ENCODE results near the gene THAP4. TPM values are rescaled to one million over a fixed set of nuclear protein-coding genes. Genes with fewer than 3 reads are reported as not detected.

The THAP4 gene
- total RNA-seq, 1 donor from 2014 or later = 46.0 TPM

- Mint-ChIP-seq H3K27me3 (ENCODE audit: low read depth, unreplicated experiment) (no peaks in the 10 kb centered on the region), H3K4me1 (ENCODE audit: low read depth, unreplicated experiment) (peaks cover 4% of the 10 kb centered on the region), H3K27ac (ENCODE audit: unreplicated experiment) (no peak overlapping the region), H3K36me3 (ENCODE audit: low read depth, unreplicated experiment) (peaks cover 5% of the 10 kb centered on the region), H3K4me3 (ENCODE audit: unreplicated experiment) (no peak overlapping the region), H3K9me3 (ENCODE audit: unreplicated experiment) (no peaks in the 10 kb centered on the region)
- H3K36me3 ChIP-seq (ENCODE audit: insufficient read depth, low read length) = no peaks in the 10 kb centered on the region
- peaks cover 78% of the 10 kb centered on the region for H4K20me1 ChIP-seq (ENCODE audit: insufficient read depth, low read length)
- H3K4me1 ChIP-seq (ENCODE audit: insufficient read depth, low read length) = peaks cover 16% of the 10 kb centered on the region
- H3K27ac ChIP-seq (ENCODE audit: low read depth, low read length) = no peak overlapping the region
- no peak for DNase-seq (ENCODE audit: low read depth)
- FAIRE-seq = no peak
- no peak overlapping the region for H3K9ac ChIP-seq (ENCODE audit: low read length)
- TF ChIP-seq, protein P1, sequence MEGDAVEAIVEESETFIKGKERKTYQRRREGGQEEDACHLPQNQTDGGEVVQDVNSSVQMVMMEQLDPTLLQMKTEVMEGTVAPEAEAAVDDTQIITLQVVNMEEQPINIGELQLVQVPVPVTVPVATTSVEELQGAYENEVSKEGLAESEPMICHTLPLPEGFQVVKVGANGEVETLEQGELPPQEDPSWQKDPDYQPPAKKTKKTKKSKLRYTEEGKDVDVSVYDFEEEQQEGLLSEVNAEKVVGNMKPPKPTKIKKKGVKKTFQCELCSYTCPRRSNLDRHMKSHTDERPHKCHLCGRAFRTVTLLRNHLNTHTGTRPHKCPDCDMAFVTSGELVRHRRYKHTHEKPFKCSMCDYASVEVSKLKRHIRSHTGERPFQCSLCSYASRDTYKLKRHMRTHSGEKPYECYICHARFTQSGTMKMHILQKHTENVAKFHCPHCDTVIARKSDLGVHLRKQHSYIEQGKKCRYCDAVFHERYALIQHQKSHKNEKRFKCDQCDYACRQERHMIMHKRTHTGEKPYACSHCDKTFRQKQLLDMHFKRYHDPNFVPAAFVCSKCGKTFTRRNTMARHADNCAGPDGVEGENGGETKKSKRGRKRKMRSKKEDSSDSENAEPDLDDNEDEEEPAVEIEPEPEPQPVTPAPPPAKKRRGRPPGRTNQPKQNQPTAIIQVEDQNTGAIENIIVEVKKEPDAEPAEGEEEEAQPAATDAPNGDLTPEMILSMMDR (IDR thresholded peaks at IDR 0.05; ENCODE audit: insufficient read depth, low read depth, low read length) = no peak
- TF ChIP-seq EZH2 (IDR thresholded peaks at IDR 0.05; ENCODE audit: insufficient read depth, low read length) = no peak
- H2AFZ ChIP-seq (ENCODE audit: low read depth, low read length) = no peak overlapping the region
- no peak overlapping the region for H3K4me3 ChIP-seq (ENCODE audit: insufficient read depth, low read depth, low read length)
- H3K79me2 ChIP-seq (ENCODE audit: insufficient read depth, low read length) = peaks cover 50% of the 10 kb centered on the region
- no peak overlapping the region for H3K4me2 ChIP-seq (ENCODE audit: low read length)
- H3K9me3 ChIP-seq (ENCODE audit: insufficient read depth, low read depth, low read length) = no peaks in the 10 kb centered on the region
- H3K27me3 ChIP-seq (ENCODE audit: insufficient read depth, low read length) = no peaks in the 10 kb centered on the region
Observed at GRCh38 chr2:241565411-241565810, 71.5 kb downstream of the THAP4 start.

- Mint-ChIP-seq H3K9me3 (ENCODE audit: unreplicated experiment) (no peaks in the 10 kb centered on the region), H3K36me3 (ENCODE audit: low read depth, unreplicated experiment) (peaks cover 5% of the 10 kb centered on the region), H3K27ac (ENCODE audit: unreplicated experiment) (no peak overlapping the region), H3K4me3 (ENCODE audit: unreplicated experiment) (no peak overlapping the region), H3K4me1 (ENCODE audit: low read depth, unreplicated experiment) (peaks cover 5% of the 10 kb centered on the region), H3K27me3 (ENCODE audit: low read depth, unreplicated experiment) (no peaks in the 10 kb centered on the region)
- Histone ChIP-seq H3K36me3 (ENCODE audit: insufficient read depth, low read length) (no peaks in the 10 kb centered on the region), H3K9me3 (ENCODE audit: insufficient read depth, low read depth, low read length) (no peaks in the 10 kb centered on the region), H3K79me2 (ENCODE audit: insufficient read depth, low read length) (peaks cover 53% of the 10 kb centered on the region), H3K4me1 (ENCODE audit: insufficient read depth, low read length) (peaks cover 22% of the 10 kb centered on the region), H3K4me2 (ENCODE audit: low read length) (no peak overlapping the region), H4K20me1 (ENCODE audit: insufficient read depth, low read length) (peaks cover 80% of the 10 kb centered on the region), H3K27me3 (ENCODE audit: insufficient read depth, low read length) (no peaks in the 10 kb centered on the region), H3K4me3 (ENCODE audit: insufficient read depth, low read depth, low read length) (no peak overlapping the region), H3K9ac (ENCODE audit: low read length) (no peak overlapping the region), H3K27ac (ENCODE audit: low read depth, low read length) (no peak overlapping the region), H2AFZ (ENCODE audit: low read depth, low read length) (no peak overlapping the region)
- TF ChIP-seq EZH2 (IDR thresholded peaks at IDR 0.05; ENCODE audit: insufficient read depth, low read length) = no peak
- TF ChIP-seq, protein P1 (IDR thresholded peaks at IDR 0.05; ENCODE audit: insufficient read depth, low read depth, low read length) = no peak
- FAIRE-seq = no peak
- DNase-seq (ENCODE audit: low read depth) = no peak
Observed at GRCh38 chr2:241564596-241565410, 72.2 kb downstream of the THAP4 start.
